ENCODE data around the gene DPAGT1.
A peak's percentile ranks its signal among the peaks of the same experiment; 100 is the strongest.

The DPAGT1 gene

DNA sequence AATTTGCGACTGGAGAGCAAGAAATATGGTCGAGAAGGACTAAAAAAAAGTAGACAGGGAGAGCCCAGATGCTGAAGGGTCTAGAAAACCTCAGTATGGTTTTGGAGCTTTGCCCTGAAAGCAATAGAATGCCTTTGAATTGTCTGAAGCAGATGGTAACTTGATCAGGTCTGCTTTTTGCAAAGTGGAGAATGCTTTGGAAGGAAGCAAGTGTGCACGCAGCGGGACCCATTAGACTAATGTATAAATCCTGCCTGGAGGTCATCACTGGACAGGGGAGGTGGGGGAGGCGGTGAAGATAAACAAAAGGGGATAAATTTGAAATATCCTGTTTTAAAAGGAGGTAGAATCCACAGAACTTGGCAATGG is 19.0 kb upstream of the DPAGT1 start:
- ChIA-PET CTCF (interaction anchor here (0.6 to 1.4 kb wide), 2 partner anchors 14 to 186 kb away, joined by 3 to 4 read pairs; partner anchors contain the start of gene C2CD2L), POLR2A (interaction anchor here (0.7 to 3.6 kb wide), 12 partner anchors 10 to 218 kb away, joined by 3 to 67 read pairs (median 4); partner anchors contain the start of genes ABCG4, C2CD2L, DPAGT1 and HMBS)
- TF ChIP-seq, protein P1, sequence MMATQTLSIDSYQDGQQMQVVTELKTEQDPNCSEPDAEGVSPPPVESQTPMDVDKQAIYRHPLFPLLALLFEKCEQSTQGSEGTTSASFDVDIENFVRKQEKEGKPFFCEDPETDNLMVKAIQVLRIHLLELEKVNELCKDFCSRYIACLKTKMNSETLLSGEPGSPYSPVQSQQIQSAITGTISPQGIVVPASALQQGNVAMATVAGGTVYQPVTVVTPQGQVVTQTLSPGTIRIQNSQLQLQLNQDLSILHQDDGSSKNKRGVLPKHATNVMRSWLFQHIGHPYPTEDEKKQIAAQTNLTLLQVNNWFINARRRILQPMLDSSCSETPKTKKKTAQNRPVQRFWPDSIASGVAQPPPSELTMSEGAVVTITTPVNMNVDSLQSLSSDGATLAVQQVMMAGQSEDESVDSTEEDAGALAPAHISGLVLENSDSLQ (IDR thresholded peaks at IDR 0.05): peak; percentile 42; the same call in 1 of the 2 replicates
- TF ChIP-seq BHLHE40 (IDR thresholded peaks at IDR 0.05; ENCODE audit: borderline replicate concordance) (no peak), SP1 (IDR thresholded peaks at IDR 0.05) (no peak), ZNF384 (IDR thresholded peaks at IDR 0.05) (no peak), HDGF (IDR thresholded peaks at IDR 0.05; ENCODE audit: borderline replicate concordance) (no peak), FOXM1 (IDR thresholded peaks at IDR 0.05; ENCODE audit: borderline replicate concordance) (no peak), FOXK2 (IDR thresholded peaks at IDR 0.05) (no peak), LEF1 (IDR thresholded peaks at IDR 0.05; ENCODE audit: borderline replicate concordance) (no peak), L3MBTL2 (conservative IDR thresholded peaks at IDR 0.05) (no peak)
- peak; percentile 45 for DNase-seq (ENCODE audit: extremely low spot score)

DNA sequence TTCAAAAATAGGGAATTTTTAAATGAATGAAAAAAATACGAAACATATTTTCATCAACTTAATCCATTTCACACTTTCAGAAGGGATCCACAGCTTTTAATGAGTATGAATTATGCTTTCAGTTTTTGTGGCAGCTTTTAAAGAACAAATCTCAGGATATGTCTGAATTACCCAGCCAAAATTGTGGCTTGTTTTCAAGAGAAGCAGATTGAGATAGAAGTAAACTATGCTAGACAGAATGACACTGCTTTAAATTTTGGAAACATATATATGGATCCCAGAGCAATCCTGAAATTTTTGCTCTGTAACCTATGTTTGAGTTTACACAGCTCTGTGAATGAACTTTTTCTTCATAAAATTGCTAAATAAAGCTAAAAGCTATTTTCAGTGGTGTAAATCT is 17.3 kb upstream of the DPAGT1 start:
- POLR2A ChIA-PET: interaction anchor here (0.7 to 1.7 kb wide), 3 partner anchors 10 to 17 kb away, joined by 3 to 4 read pairs (median 4); partner anchors contain the start of gene C2CD2L

DNA sequence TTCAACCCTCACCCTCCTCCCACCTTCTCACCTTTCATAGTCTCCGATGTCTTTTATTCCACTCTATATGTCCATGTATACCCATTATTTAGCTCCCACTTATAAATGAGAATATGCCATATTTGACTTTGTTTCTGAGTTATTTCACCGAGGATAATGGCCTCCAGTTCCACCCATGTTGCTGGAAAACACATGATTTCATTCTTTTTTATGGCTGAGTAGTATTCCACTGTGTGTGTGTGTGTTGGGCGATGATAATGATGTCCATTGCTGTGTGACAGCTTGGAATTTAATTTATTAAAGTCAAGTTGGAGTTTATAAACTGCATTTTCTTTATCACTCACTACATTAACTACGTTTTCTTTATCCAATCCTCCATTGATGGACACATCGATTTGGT is 16.6 kb upstream of the DPAGT1 start:
- ChIA-PET CTCF (no interaction called here), POLR2A (interaction anchor here (1.1 kb wide), 1 partner anchor 11 kb away, joined by 4 read pairs; the partner anchor contains the start of gene C2CD2L)
- DNase-seq (ENCODE audit: extremely low spot score): no peak
- no peak for TF ChIP-seq FOXA1 (IDR thresholded peaks at IDR 0.05)

More for the DNA sequence above, 17.3 kb upstream of the DPAGT1 start:
- TF ChIP-seq TARDBP (IDR thresholded peaks at IDR 0.05) (no peak), ARNT (IDR thresholded peaks at IDR 0.05) (no peak)
- CTCF ChIA-PET: no interaction called here
- no peak for DNase-seq (ENCODE audit: extremely low spot score)

DNA sequence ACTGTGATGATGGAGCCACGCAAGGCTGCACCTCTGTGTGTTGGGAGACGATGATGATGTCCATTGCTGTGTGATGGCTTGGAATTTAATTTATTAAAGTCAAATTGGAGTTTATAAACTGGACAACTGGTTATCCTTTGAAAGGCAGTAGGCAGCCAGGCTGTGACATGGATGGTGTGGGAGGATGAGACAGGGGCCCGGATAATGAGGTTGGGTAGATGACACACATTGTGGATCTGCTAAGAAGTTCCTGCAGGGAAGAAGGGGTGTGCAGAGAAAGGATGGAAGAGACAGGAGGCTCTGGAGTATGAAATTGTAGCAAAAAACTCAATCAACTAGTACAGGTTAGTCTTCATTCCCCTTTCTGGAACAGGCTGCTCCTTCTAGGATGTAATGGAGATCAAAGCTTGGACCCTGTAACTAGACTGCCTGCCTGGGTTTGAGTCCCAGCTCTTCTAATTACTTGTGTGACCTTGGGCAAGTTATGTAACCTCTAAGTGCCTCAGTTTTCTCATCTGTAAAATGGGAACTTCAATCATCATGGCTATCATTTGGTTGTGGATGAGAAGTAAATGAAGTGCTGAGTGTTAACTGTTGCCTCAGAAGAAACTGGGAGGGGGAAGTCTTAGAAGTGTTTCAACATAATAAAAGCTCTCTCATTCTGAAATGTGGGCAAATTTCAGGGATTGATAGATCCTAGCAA is 15.5 kb upstream of the DPAGT1 start:
- no peak for DNase-seq (ENCODE audit: extremely low spot score)
- no peak for TF ChIP-seq FOXM1 (IDR thresholded peaks at IDR 0.05; ENCODE audit: borderline replicate concordance)
- TF ChIP-seq FOXK2 (IDR thresholded peaks at IDR 0.05): no peak
- TF ChIP-seq L3MBTL2 (conservative IDR thresholded peaks at IDR 0.05): no peak
- TF ChIP-seq CTBP1 (IDR thresholded peaks at IDR 0.05; ENCODE audit: borderline replicate concordance): no peak
- TF ChIP-seq SUZ12 (IDR thresholded peaks at IDR 0.05): no peak
- TF ChIP-seq HDGF (IDR thresholded peaks at IDR 0.05; ENCODE audit: borderline replicate concordance): no peak
- no peak for TF ChIP-seq FOXA1 (IDR thresholded peaks at IDR 0.05)
- no peak for TF ChIP-seq LEF1 (IDR thresholded peaks at IDR 0.05; ENCODE audit: borderline replicate concordance)
- TF ChIP-seq SP1 (IDR thresholded peaks at IDR 0.05): no peak
- TF ChIP-seq TARDBP (IDR thresholded peaks at IDR 0.05): no peak
- no peak for TF ChIP-seq ELF4 (IDR thresholded peaks at IDR 0.05)
- POLR2A ChIA-PET: interaction anchor here (2.6 kb wide), 1 partner anchor 10 kb away, joined by 12 read pairs; the partner anchor contains the start of gene C2CD2L
- CTCF ChIA-PET: no interaction called here

DNA sequence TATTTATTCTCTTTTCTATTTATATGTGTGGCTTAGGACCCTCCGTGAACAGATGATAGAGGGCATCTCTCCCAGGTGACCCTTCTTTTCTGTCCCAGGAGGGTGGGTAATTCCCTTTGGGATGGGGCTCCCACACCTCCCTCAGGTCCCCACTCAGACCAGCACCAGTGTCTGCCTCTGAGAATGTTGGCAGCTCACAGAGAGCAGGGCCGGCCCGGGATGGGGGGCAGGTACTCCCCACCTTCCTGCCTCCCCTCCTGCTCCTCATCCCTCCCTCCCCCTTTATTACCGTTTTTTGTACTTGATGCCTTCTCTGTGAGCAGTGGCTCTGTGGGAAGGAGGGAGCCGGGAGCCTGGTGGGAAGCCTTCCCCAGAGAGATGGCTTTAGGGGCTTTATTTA is 14.9 kb upstream of the DPAGT1 start:
- TF ChIP-seq, protein P1 (IDR thresholded peaks at IDR 0.05): no peak
- TF ChIP-seq TARDBP (IDR thresholded peaks at IDR 0.05) (no peak), ZNF384 (IDR thresholded peaks at IDR 0.05) (no peak), FOXK2 (IDR thresholded peaks at IDR 0.05) (no peak), SP1 (IDR thresholded peaks at IDR 0.05) (no peak), BHLHE40 (IDR thresholded peaks at IDR 0.05; ENCODE audit: borderline replicate concordance) (no peak), CTBP1 (IDR thresholded peaks at IDR 0.05; ENCODE audit: borderline replicate concordance) (no peak), NFRKB (IDR thresholded peaks at IDR 0.05) (no peak), FOXA1 (IDR thresholded peaks at IDR 0.05) (no peak), L3MBTL2 (conservative IDR thresholded peaks at IDR 0.05) (no peak), FOXM1 (IDR thresholded peaks at IDR 0.05; ENCODE audit: borderline replicate concordance) (no peak), ARNT (IDR thresholded peaks at IDR 0.05) (no peak), HDGF (IDR thresholded peaks at IDR 0.05; ENCODE audit: borderline replicate concordance) (no peak), LEF1 (IDR thresholded peaks at IDR 0.05; ENCODE audit: borderline replicate concordance) (no peak), ELF4 (IDR thresholded peaks at IDR 0.05) (no peak), SUZ12 (IDR thresholded peaks at IDR 0.05) (no peak)
- CTCF ChIA-PET: no interaction called here
- POLR2A ChIA-PET: interaction anchor here (2.6 kb wide), 1 partner anchor 10 kb away, joined by 12 read pairs; the partner anchor contains the start of gene C2CD2L
- DNase-seq (ENCODE audit: extremely low spot score): no peak

DNA sequence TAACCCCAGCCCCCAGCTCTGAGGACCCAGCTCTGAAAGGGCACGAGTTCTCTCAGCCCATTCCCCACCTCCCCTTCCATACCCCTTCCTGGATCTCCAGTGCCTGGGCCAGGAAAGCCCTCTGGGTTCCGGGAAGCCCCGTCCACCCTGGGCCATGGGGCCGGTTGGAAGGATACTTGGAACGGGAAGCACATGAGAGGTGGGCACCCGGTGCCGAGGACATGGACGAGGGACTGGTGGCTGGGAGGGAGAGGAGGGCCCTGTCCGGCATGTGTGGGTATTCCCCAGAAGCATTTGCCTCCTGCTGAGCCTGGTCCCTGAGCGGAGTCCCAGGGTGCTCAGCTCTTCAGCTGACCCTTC is 14.6 kb upstream of the DPAGT1 start:
- DNase-seq (ENCODE audit: extremely low spot score): no peak
- ChIA-PET POLR2A (interaction anchor here (2.6 kb wide), 1 partner anchor 9 kb away, joined by 12 read pairs; the partner anchor contains the start of gene C2CD2L), CTCF (no interaction called here)
- TF ChIP-seq, protein P1 (IDR thresholded peaks at IDR 0.05): no peak
- no peak for TF ChIP-seq LEF1 (IDR thresholded peaks at IDR 0.05; ENCODE audit: borderline replicate concordance)
- TF ChIP-seq BHLHE40 (IDR thresholded peaks at IDR 0.05; ENCODE audit: borderline replicate concordance): no peak
- no peak for TF ChIP-seq FOXK2 (IDR thresholded peaks at IDR 0.05)
- no peak for TF ChIP-seq NFRKB (IDR thresholded peaks at IDR 0.05)
- no peak for TF ChIP-seq HDGF (IDR thresholded peaks at IDR 0.05; ENCODE audit: borderline replicate concordance)
- TF ChIP-seq ARNT (IDR thresholded peaks at IDR 0.05): no peak
- TF ChIP-seq SP1 (IDR thresholded peaks at IDR 0.05): no peak
- no peak for TF ChIP-seq FOXM1 (IDR thresholded peaks at IDR 0.05; ENCODE audit: borderline replicate concordance)
- TF ChIP-seq SUZ12 (IDR thresholded peaks at IDR 0.05): no peak
- no peak for TF ChIP-seq TARDBP (IDR thresholded peaks at IDR 0.05)
- TF ChIP-seq ZNF384 (IDR thresholded peaks at IDR 0.05): no peak
- TF ChIP-seq ELF4 (IDR thresholded peaks at IDR 0.05): no peak
- no peak for TF ChIP-seq L3MBTL2 (conservative IDR thresholded peaks at IDR 0.05)
- TF ChIP-seq FOXA1 (IDR thresholded peaks at IDR 0.05): no peak
- no peak for TF ChIP-seq CTBP1 (IDR thresholded peaks at IDR 0.05; ENCODE audit: borderline replicate concordance)
